IPS-15b (cell line): ENCODE data around the gene RNASEH2B.

Source experiments
- H3K27me3 ChIP-seq: one replicate; pipeline ENCODE4 v1.6.1; 2013; ENCODE audit warnings: low read length; ENCODE audit not compliant: control insufficient read depth, insufficient read depth
- H3K36me3 ChIP-seq: one replicate; pipeline ENCODE4 v1.6.1; 2013; ENCODE audit warnings: low read length; ENCODE audit not compliant: control insufficient read depth, insufficient read depth
- H3K4me1 ChIP-seq: one replicate; pipeline ENCODE4 v1.6.1; 2013; ENCODE audit warnings: mild to moderate bottlenecking, low read length; ENCODE audit not compliant: control insufficient read depth, insufficient read depth
- H3K4me3 ChIP-seq: one replicate; pipeline ENCODE4 v1.5.1; 2013; ENCODE audit warnings: low read depth, low read length
- H3K9ac ChIP-seq: one replicate; pipeline ENCODE4 v1.6.1; 2013; ENCODE audit warnings: low read depth, mild to moderate bottlenecking, low read length
- H3K9me3 ChIP-seq: one replicate; pipeline ENCODE4 v1.6.1; 2013; ENCODE audit warnings: mild to moderate bottlenecking, low read length; ENCODE audit not compliant: control insufficient read depth, insufficient read depth

RNASEH2B gene

DNA sequence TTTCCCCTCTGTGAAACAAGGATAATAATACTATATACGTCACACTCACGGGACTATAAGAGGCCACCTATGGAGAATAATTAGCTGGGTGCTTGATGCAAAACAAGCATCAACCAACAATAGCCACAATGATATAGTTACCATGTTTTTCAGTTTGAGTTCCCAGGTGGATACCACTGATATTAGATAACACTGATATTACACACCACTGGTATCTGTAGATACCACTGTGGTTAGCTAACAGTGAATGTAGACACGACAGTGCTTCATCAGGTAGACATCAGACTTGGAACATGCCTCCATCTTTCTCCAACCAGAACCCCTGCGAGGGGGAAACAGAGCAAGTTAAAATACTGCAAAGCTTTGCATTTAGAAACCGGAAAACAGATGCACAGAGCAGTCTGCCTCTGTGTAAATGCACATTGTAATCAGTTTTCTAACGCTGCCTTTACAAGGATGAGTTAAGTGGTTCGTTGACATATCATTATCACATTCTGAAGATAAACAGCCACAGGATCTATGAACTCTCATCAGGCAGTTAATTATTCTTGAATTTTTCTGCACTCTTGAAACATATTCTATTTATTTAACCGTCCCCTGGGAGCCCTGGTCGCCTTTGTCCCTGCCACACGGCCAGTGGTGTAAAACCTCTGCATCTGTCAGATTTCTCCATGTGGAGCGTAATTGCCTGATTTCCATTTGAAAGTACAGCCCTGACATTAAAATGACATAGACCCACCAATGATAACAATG is 80.7 kb downstream of the RNASEH2B start:
- no peaks in the 10 kb centered on the region for H3K9me3 ChIP-seq
- peaks cover 25% of the 10 kb centered on the region for H3K4me1 ChIP-seq
- H3K9ac ChIP-seq = no peak overlapping the region
- H3K36me3 ChIP-seq = no peaks in the 10 kb centered on the region
- H3K27me3 ChIP-seq = peaks cover 13% of the 10 kb centered on the region
- no peak overlapping the region for H3K4me3 ChIP-seq

- no peak overlapping the region for H3K4me3 ChIP-seq
- peaks cover 13% of the 10 kb centered on the region for H3K27me3 ChIP-seq
- peaks cover 25% of the 10 kb centered on the region for H3K4me1 ChIP-seq
- H3K9me3 ChIP-seq = no peaks in the 10 kb centered on the region
- no peak overlapping the region for H3K9ac ChIP-seq
- no peaks in the 10 kb centered on the region for H3K36me3 ChIP-seq
Measured at GRCh38 chr13:50990818-50991506, 81.4 kb downstream of the RNASEH2B start.

GRCh38 chr13:50991579-50992521 is 82.3 kb downstream of the RNASEH2B start:
- no peak overlapping the region for H3K4me3 ChIP-seq
- H3K9me3 ChIP-seq = no peaks in the 10 kb centered on the region
- H3K9ac ChIP-seq = no peak overlapping the region
- peaks cover 13% of the 10 kb centered on the region for H3K27me3 ChIP-seq
- peaks cover 25% of the 10 kb centered on the region for H3K4me1 ChIP-seq
- H3K36me3 ChIP-seq = no peaks in the 10 kb centered on the region

DNA sequence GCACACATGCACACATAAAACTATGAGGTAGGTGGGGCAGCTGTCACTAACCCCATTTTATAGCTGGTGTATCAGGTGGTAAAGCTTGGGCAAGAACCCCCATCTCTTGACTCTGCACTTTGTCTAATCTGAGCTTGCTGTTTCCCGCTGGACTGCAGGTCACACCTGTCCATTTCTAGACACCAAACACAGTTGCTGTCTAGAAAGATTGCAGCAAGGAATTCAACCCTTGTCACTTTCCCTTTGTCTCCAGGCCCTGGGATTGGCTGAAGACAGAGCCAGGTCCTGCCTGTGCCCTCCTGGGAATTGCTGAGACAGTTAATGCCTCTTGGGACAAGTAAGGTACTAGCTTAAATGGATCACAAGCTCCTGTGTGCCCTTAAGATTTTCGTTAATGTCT is 83.8 kb downstream of the RNASEH2B start:
- Histone ChIP-seq H3K4me3 (no peak overlapping the region), H3K4me1 (peaks cover 25% of the 10 kb centered on the region), H3K9ac (no peak overlapping the region), H3K9me3 (no peaks in the 10 kb centered on the region), H3K36me3 (no peaks in the 10 kb centered on the region), H3K27me3 (peaks cover 13% of the 10 kb centered on the region)

- H3K4me3 ChIP-seq = no peak overlapping the region
- peaks cover 25% of the 10 kb centered on the region for H3K4me1 ChIP-seq
- H3K36me3 ChIP-seq = no peaks in the 10 kb centered on the region
- no peaks in the 10 kb centered on the region for H3K9me3 ChIP-seq
- peaks cover 13% of the 10 kb centered on the region for H3K27me3 ChIP-seq
- no peak overlapping the region for H3K9ac ChIP-seq
Measured at GRCh38 chr13:50993934-50994333, 84.3 kb downstream of the RNASEH2B start.

- peaks cover 24% of the 10 kb centered on the region for H3K4me1 ChIP-seq
- H3K4me3 ChIP-seq = no peak overlapping the region
- H3K9me3 ChIP-seq = no peaks in the 10 kb centered on the region
- H3K27me3 ChIP-seq = peaks cover 13% of the 10 kb centered on the region
- H3K36me3 ChIP-seq = no peaks in the 10 kb centered on the region
- H3K9ac ChIP-seq = no peak overlapping the region
Measured at GRCh38 chr13:50994651-50995050, 85.1 kb downstream of the RNASEH2B start.

- Histone ChIP-seq H3K9ac (no peak overlapping the region), H3K27me3 (peaks cover 11% of the 10 kb centered on the region), H3K36me3 (no peaks in the 10 kb centered on the region), H3K9me3 (no peaks in the 10 kb centered on the region), H3K4me1 (peaks cover 24% of the 10 kb centered on the region), H3K4me3 (no peak overlapping the region)
Measured at GRCh38 chr13:50995854-50996253, 86.3 kb downstream of the RNASEH2B start.

- Histone ChIP-seq H3K36me3 (no peaks in the 10 kb centered on the region), H3K27me3 (no peaks in the 10 kb centered on the region), H3K4me3 (no peak overlapping the region), H3K4me1 (peaks cover 23% of the 10 kb centered on the region), H3K9ac (no peak overlapping the region), H3K9me3 (no peaks in the 10 kb centered on the region)
Measured at GRCh38 chr13:50998326-50998725, 88.7 kb downstream of the RNASEH2B start.

DNA sequence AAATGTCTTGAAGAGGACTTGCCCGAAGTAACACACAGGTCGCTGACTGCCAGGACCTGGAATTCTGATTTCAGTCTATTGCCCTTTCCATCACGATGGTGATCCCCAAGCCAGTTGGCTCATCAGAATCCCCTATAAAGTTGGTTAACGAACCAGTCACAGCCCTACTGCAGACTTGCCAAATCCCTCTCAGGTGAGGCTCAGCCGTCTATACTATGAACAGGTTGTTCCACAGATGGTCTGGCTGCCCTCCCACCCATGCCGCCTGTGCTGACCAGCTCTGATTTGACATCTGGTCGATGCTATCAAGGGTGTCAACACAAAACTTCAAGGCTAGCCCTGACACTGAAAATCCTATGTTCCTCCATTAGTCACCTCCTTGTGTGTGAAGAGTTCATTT is 90.0 kb downstream of the RNASEH2B start:
- H3K4me1 ChIP-seq = peaks cover 15% of the 10 kb centered on the region
- no peak overlapping the region for H3K9ac ChIP-seq
- H3K36me3 ChIP-seq = no peaks in the 10 kb centered on the region
- no peak overlapping the region for H3K4me3 ChIP-seq
- H3K9me3 ChIP-seq = no peaks in the 10 kb centered on the region
- no peaks in the 10 kb centered on the region for H3K27me3 ChIP-seq

DNA sequence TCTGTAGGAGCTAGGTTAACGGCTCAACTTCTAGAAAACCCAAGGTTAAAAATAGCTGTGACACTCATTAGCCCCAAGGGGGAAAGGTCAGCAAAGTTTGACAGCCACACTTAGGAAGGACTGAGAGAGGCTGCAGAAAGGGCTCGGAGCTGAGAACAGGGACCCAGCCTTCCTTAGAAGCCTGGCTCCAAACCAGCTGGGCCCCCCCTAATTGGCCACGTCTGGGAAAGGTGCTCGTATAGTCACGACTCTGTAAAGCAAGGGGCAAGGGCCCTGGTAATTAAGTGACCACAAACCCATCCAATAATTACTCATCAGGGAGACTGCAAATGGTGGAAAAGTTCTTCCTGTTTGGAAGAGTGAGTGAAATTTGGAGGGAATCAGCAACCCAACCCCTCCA is 90.5 kb downstream of the RNASEH2B start:
- Histone ChIP-seq H3K9me3 (no peaks in the 10 kb centered on the region), H3K4me3 (no peak overlapping the region), H3K36me3 (no peaks in the 10 kb centered on the region), H3K4me1 (peaks cover 18% of the 10 kb centered on the region), H3K9ac (no peak overlapping the region), H3K27me3 (no peaks in the 10 kb centered on the region)

DNA sequence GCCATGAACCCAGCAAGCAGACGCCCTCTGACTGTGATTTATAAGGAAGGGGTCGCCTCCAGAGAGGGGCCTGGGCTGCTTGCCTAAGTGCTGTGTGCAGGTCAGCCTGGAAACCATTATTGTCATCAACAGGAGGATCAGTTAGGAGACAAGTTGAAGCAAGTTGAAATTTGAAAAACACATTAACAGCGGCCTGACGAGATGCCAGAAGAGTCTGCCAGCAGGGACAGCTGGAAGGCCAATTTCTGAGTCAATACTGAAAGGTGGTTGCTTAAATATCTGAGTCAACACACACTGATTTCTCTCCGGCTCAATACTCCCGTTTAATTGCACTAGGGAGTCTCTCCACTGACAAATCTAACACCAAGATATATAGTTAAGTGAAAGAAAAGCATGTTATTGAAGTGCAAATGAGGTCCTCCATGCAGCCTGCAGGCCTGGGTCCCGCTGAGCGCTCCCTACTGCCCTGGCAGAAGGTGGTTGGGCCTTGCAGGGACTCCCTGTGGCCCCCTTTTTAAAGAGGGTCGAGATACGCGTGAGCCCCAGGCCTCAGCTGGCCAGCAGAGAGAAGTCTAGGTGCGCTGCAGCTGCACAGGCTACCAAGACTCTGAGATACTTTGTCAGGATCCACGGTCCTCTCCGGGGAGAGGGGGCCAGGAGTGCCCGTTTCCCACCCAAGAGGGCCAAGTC is 91.1 kb downstream of the RNASEH2B start:
- peaks cover 19% of the 10 kb centered on the region for H3K4me1 ChIP-seq
- H3K27me3 ChIP-seq = no peaks in the 10 kb centered on the region
- H3K9me3 ChIP-seq = no peaks in the 10 kb centered on the region
- no peaks in the 10 kb centered on the region for H3K36me3 ChIP-seq
- H3K4me3 ChIP-seq = no peak overlapping the region
- H3K9ac ChIP-seq = no peak overlapping the region
